GM21717 (cell line): ENCODE data around the gene HOXC12.

Source experiments
- ATAC-seq: cut with Tn5 transposase; IDR thresholded peaks from one replicate; pipeline ENCODE4 v1.9.1; 2021; ENCODE audit warnings: mild to moderate bottlenecking, moderate library complexity; ENCODE audit not compliant: unreplicated experiment

Gene HOXC12

GRCh38 chr12:53971129-53971528 lies 16.4 kb downstream of the HOXC12 start:
- no peak for ATAC-seq

GRCh38 chr12:53971686-53972085 lies 17.0 kb downstream of the HOXC12 start:
- no peak for ATAC-seq

DNA sequence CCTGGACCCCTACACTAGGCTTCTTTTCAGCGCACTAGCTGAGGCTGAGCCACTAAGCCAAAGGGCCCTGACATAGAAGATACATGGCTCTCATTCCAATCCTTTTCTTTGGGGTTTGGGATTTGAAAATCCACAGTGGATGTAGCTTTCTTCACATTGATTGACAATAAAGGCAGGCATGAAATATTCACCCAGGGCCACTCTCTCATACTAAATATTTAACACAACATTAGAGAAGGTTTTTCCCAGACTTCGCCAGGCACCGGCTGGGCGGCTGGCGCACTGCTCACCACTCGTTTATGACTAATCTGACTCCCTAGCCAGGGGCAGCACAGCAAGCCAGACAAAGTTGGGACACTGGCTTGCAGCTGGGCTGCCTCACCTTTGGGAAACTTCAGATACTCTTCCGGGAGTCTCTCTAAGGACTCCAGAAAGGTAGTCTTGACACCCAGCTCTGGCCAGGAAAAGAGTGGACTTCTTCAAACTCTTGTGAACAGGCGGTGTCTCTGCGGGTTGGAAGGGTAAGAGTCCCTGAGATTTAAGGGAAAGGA lies 17.5 kb downstream of the HOXC12 start:
- no peak for ATAC-seq

DNA sequence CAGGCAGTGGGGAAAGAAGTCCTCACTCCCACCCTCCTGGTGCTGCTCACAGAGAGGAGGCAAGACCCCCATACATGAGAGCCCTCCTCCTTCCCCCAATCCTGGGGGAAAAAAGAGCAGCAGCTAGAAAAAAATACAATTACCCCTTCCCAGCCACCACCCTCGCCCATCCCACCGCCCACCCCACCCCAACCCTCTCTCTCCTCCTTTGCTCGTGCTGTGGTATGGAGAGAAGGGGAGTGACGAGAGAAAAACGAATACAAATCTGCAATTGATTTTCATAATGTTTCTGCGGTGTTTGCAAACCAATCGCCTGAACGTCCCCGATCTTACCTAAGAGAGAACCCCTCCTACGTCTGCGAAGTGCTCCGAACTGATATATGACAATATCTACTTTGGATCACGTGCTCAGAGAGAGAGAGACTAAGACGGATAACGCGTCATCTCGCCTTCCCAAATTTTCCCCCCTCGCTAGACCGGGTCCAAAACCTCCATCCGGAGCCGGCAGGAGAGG lies 18.1 kb downstream of the HOXC12 start, which contains the start of gene HOXC11:
Gene HOXC11 (plus strand): TSS at position 405 of the 514 bp plus-strand sequence. CDS start 116 bp downstream, outside the sequence.
- no peak for ATAC-seq

GRCh38 chr12:53973236-53974042 lies 18.7 kb downstream of the HOXC12 start:
- no peak for ATAC-seq

DNA sequence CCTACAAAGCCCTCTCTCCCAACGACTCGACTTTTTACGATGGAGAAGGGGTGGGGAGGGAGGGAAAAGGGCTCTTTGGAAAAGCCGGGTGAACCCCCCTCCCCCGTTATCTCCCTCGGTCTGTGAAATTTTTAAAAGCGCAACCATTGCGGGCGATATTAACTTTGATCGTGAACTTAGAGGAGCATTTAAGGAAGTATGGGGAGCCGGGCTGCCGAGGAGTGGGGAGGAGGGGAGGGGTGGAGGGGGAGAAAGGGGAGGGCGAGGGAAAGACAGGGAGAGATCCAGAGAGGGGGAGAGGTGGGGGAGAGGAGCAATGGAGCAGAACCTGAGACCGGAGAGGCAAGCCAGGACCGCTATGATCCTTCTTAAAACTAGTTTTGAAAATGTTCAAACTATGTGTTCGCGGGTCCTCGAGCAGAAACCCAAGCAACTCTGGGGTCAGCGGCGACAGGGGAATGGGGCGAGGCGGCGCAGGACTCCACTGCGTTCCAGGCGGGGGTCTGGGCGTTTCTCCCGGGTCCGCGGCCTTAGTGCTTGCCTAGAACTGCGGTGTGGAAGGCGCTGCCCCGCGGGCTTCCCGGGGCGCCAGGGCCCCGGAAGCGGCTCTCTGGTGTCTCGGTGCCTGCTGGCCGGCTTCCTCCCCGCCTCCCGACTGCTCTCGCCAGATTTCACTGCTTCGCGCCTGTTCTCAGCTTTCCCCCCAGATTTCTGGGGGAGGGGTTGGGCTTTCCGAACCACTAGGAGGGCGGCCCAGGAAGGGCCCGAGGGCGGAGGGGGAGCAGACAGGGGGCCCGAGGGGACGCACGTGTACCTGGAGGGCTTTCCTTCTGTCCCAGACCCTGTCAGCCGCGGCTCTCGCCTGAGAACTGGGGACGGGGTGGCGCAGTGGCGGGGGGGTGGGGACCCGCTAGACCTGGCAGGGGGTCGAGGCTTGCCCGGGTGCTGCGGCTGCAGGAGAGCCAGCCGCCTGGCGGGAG lies 19.7 kb downstream of the HOXC12 start, which contains the start of gene HOTAIR:
Gene HOTAIR (minus strand): TSS at position 871 of the 980 bp plus-strand sequence.
- no peak for ATAC-seq

- ATAC-seq, result no peak
These were observed 20.4 kb downstream of the HOXC12 start for GRCh38 chr12:53975064-53975471.

- ATAC-seq, result no peak
These were observed 20.9 kb downstream of the HOXC12 start for GRCh38 chr12:53975479-53976152.

- no peak for ATAC-seq
These were observed 21.6 kb downstream of the HOXC12 start for GRCh38 chr12:53976172-53976822.

DNA sequence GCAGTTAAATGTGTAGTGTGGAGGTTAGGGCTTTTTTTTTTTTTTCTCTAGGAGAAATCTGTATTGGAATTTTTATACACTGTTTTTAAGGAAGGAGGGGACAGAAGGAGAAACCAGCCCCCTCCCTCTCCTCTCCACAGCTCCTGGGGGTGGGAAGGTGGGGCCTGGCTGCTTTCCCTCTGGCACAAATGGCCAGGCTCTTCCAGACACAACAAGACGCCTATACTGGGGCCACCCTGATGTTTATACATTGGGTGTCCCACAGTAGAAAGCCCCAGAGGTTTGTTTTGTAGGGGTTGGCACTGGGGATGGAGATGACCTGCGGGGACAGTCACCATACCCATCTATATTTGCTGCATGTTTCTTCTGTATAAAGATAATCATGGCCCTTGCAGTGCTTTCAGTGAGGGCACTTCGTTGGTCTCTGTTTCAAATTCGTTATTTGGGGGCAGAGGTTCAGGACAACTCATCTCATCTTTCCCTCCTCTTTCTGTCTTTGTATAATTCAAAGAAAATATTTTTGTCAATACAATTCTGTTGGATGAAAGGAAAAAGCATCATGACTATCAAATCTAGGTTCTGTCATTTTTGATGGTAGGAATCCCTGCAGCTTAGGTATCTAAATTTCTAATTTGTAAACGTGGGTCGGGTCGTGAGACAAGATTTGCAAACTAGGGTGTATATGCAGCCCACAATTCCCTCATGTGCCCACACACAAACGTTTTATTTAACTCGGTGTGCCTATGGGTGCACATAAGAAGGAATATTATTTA lies 22.3 kb downstream of the HOXC12 start:
- ATAC-seq, result no peak

GRCh38 chr12:53977596-53978445 lies 23.1 kb downstream of the HOXC12 start:
- no peak for ATAC-seq

DNA sequence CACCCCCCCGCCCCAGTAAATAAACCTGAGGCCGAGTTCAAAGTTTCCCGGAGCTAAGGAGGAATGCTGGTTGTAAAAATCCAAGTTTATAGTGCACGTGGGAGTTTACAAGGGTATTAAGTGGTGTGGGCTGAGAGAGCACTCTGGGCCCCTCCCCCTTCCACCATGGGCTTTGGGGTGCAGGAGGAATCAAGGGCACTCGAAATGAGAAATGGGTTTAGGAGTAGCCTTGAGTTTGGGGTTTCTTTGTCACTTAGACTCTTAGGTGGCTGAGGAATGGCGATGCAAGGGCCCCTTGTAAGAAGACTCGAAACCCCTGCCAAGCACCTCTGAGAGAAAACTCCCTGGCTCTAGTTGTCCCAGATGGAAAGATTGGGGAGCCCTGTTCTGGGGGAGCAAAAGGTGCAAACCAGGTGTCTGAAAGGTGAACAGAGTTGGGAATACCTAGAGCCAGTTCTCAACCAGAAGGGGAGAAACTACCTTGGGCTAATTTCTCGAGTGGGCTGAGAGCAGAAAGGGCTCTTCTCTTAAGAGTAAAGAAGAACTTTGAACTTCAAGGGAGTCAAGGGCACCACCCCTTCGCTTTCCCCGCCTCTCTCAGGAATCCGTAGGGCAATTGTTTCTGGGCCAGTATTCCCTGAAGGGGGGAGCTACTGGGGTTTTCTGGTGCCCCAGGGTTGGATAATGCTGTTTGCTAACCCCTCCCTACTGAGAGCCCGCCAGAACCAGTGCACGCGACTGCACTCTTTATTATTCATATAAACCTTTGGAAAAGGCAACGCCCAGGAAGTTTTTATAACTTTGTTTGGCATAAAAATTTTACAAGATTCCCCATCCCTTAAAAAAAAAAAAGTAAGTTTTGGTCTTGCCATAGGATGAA lies 24.0 kb downstream of the HOXC12 start:
- ATAC-seq, result no peak

GRCh38 chr12:53980104-53980801 lies 25.6 kb downstream of the HOXC12 start:
- ATAC-seq, result no peak

GRCh38 chr12:53980802-53981496 lies 26.2 kb downstream of the HOXC12 start:
- no peak for ATAC-seq

DNA sequence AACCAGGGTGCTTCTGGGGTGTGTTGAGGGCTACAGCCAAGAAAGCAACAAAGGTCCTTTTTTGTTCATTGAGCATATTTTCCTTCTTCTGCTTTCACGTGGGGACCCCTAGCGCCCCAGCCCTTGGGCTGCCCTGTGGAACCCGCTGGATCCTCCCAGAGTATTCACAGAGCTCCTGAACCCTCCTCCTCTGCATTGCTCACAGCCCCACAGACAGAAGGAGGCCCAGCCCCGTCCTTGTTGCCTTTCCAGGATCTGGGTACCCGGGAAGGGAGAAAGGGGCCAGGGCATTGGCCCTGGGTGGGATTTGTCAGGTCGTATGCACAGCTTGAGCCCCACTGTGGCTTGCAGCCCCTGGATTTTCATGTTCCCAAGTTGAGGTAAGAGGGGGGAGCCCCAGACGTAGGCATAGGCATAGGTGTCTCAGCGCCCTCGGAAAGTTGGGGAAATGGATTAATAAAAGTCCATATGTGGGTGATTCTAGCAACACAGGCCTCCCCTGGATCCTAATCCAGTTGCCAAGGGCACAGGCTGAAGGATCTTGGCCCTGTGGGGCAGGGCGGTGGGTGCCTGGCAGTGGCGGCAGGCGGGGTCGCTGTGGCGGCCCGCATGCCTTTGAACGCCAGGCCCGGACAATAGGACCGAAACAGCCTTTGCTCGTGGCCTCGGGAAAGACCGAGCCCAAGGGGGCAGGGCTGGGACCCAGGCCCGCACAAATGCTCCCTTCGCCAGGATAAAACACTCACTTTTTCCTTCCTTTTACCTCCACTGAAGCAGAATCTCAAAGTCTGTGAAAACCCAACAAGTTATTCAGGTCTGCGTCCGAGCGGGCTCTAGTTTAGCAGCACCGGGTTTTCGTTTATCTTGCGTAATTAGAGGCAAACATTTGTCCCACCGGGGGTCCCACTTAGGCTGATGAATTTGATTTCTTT lies 27.2 kb downstream of the HOXC12 start:
- ATAC-seq, result no peak
